Dermis blood vessel endothelial cell (primary cell): ENCODE measurements around the gene TIGAR. TPM values are rescaled to one million over a fixed set of nuclear protein-coding genes. Genes with fewer than 3 reads are reported as not detected.

Source experiments
- DNase-seq: peaks from one replicate; pipeline ENCODE4 v3.0.0; 2010
- total RNA-seq: library from RNA; depleted of rRNA; stranded (reverse); fragments of >200 nt; gene quantifications from 2 replicates; pipeline ENCODE4 v1.2.3, GENCODE V29; 2014

TIGAR gene
- total RNA-seq, result 11.2 and 19.7 TPM in 2 replicates

- DNase-seq, result peak; percentile 96
Measured at GRCh38 chr12:4320853-4321701, at the start of gene TIGAR. Gene TIGAR, plus strand, starts transcription at chr12:4321213. Its CDS starts 59 bp downstream, at chr12:4321272.

GRCh38 chr12:4271717-4272423 lies 49.1 kb upstream of the TIGAR start:
- peak; percentile 69 for DNase-seq

- DNase-seq, result peak; percentile 9
Measured at GRCh38 chr12:4272424-4273272, 48.4 kb upstream of the TIGAR start.

GRCh38 chr12:4273273-4273651 lies 47.8 kb upstream of the TIGAR start:
- no peak for DNase-seq

- DNase-seq, result peak; percentile 65
Measured at GRCh38 chr12:4273652-4274395, 47.2 kb upstream of the TIGAR start, which contains the start of gene CCND2. Gene CCND2, plus strand, starts transcription at chr12:4273762. Its CDS starts 279 bp downstream, at chr12:4274041.

- DNase-seq, result peak; percentile 25
Measured at GRCh38 chr12:4274396-4275015, 46.5 kb upstream of the TIGAR start.

- peak; percentile 11 for DNase-seq
Measured at GRCh38 chr12:4275016-4275869, 45.8 kb upstream of the TIGAR start.

GRCh38 chr12:4275870-4276301 lies 45.1 kb upstream of the TIGAR start:
- no peak for DNase-seq

GRCh38 chr12:4276524-4277204 lies 44.3 kb upstream of the TIGAR start:
- peak; percentile 95 for DNase-seq

- DNase-seq, result no peak
Measured at GRCh38 chr12:4277205-4277543, 43.8 kb upstream of the TIGAR start.

GRCh38 chr12:4277857-4278256 lies 43.2 kb upstream of the TIGAR start:
- DNase-seq, result no peak

- DNase-seq, result no peak
Measured at GRCh38 chr12:4278329-4279197, 42.5 kb upstream of the TIGAR start.

GRCh38 chr12:4279198-4279690 lies 41.8 kb upstream of the TIGAR start:
- DNase-seq, result no peak

GRCh38 chr12:4280351-4281163 lies 40.5 kb upstream of the TIGAR start:
- no peak for DNase-seq

- no peak for DNase-seq
Measured at GRCh38 chr12:4281173-4281654, 39.8 kb upstream of the TIGAR start.

- no peak for DNase-seq
Measured at GRCh38 chr12:4282103-4282891, 38.7 kb upstream of the TIGAR start.
